ENCODE results near the gene UNC5C.
"Not testable (repeated sequence)": the region's sequence is repeated elsewhere in the genome, so short reads cannot be mapped to it uniquely, and the experiment has no call there.

UNC5C gene

GRCh38 chr4:95209927-95210326, 338.8 kb downstream of the UNC5C start:
- no peak for DNase-seq

- no peak for DNase-seq
These were observed 343.9 kb downstream of the UNC5C start for GRCh38 chr4:95204873-95205272.

DNA sequence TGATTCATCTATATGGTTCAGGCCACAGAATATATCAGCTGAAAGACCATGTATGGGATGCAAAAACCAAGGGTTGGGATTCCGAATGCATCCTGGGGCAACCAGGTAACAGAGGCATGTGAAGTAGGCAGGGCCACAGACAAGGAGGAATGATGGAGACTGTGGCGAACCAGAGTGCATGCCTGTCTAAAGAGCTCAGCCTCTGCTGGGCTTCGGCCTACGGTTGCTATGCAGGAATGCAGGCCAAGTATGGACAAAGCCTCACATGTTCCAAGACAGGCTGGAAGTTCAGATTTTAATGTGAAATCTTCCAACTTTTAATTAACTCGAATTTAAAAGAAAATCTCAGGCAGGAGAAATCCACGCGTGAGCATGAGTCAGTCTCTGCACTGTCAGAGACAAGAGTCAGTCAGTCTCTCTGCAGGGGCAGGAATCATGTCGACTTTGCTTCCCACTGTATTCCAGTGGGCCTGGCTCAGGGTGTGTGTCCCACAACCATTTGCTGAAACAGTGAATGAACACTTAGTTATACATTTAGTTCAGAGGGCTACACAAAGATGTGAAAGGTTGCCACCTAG, 344.4 kb downstream of the UNC5C start:
- no peak for DNase-seq

DNA sequence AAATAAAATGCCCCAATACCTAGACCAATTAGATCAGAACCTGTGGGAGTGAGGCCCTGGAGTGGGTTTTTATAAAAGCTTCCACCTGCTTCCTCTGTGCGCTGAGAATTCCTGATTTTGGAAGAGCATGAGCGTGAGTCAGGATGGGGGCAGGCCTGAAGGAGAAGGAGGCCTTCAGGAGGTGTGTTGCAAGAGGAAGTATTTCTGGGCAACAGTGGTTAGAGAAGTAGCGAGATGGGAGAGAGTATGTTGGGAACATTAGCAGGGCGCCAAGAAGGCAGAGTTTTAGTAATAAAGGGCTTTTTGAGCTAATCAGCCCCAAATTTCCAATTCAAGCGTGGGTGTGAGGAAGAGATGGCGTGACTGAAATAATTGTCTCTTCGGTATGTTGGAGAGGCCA, 349.8 kb downstream of the UNC5C start:
- DNase-seq: no peak

DNA sequence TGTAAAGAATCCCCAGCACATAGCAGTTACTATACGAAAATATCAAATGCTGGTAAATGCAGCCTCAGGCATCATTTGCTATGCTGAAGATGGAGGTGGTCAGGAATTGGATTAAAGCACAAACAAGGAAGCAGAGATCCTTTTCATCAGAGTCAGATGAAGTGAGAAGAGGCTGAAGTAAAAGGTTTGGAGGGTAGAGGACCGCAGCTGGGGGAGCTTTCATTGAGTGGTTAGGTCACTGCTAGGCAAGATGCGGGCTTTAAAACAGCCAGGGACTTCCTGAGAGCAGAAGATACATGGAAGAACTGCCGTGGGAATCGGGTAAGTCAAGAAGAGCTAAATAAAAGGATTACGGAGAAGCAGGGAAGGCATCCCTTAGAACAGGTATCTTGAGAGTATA, 351.4 kb downstream of the UNC5C start:
- DNase-seq: no peak

DNA sequence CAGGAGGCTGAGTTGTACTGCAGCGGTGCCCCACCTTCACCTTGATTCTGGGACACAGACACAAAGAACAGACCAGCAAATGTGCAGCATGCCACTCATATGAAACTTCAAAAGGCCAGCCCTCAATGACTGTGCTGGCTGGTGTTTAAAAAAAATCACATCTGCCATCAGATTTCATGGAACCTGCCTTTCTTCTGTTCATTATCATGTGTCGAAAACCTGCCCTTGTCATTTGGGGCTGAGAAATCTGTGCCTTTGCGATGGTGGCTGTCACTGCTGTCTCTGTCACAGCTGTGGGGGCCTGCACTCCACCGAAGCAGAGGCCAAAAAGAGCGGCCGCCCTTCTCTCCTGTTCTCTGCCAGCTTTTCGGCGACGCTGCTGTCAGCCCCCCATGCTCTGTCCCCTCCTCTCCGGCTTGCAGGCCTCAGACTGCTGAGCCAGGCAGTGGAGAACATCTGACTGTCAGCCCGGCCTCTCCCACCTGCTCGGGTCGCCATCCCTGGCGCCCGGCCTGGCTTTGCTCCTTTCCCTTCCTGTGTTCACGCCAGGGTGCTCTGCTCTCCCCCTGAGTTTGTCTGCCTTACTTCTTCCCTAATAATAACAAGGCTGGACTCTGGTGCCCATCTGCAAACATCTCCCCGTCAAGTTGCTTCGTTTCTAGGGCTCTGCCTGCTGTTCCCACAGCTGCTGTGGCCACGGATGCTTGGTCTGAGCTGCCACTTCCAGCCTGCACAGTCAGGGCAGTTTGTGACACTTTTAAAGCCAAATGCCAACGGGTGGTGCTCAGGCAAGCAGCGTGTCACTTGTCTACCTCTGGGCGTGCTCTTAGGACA, 355.2 kb downstream of the UNC5C start:
- no peak for DNase-seq

DNA sequence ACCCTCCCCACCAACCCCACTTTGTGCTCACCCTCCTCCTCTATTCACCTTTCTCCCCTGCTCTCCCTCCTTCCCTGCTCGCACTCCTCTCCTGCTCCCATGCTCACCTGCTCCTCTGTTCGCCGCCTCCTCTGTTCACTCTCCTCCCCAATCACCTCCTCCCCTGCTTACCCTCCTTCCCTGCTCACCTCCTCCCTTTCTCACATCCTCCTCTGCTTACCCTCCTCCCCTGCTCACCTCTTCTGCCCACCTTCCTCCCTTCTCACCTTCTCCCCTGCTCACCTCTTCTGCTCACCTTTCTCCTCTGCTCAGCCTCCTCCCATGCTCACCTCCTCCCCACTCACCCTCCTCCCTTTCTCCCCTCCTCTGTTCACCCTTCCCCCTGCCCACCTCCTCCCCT, 357.2 kb downstream of the UNC5C start:
- DNase-seq: no peak

- DNase-seq: no peak
These were observed 357.9 kb downstream of the UNC5C start for GRCh38 chr4:95190751-95191436.

DNA sequence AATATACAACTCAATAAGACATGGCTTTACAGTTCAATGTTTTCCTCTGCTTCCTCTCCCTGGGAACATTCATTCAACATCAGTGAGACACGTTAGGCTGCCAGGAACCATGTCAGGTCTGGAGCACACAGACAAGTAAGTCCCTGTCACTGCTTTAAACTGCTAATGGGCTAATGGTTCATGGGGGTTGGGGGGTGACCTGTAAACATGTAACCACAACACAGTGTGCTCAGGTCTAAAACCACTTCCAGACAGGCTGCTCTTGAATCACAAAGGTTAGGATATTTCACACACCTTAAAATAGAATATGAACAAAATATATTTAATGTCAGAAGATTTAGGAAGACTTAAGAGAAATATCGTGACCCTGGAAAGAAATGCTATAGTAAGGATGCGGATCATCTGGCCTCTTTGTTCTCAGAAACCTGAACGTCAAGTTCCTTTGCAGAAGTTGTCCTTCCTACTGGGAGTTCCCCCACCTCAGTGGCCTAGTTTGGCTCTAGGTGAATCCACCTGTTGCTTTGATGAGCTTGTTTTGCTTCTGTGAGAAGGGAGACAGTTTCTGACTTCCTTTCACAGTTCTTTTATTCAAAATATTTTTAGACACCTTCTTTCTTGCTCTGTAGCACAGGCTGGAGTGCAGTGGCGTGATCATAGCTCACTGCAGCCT, 359.9 kb downstream of the UNC5C start:
- no peak for DNase-seq

GRCh38 chr4:95186666-95187065, 362.1 kb downstream of the UNC5C start:
- no peak for DNase-seq

GRCh38 chr4:95183656-95184408, 364.9 kb downstream of the UNC5C start:
- no peak for DNase-seq

GRCh38 chr4:95181996-95182306, 366.8 kb downstream of the UNC5C start:
- no peak for DNase-seq

DNA sequence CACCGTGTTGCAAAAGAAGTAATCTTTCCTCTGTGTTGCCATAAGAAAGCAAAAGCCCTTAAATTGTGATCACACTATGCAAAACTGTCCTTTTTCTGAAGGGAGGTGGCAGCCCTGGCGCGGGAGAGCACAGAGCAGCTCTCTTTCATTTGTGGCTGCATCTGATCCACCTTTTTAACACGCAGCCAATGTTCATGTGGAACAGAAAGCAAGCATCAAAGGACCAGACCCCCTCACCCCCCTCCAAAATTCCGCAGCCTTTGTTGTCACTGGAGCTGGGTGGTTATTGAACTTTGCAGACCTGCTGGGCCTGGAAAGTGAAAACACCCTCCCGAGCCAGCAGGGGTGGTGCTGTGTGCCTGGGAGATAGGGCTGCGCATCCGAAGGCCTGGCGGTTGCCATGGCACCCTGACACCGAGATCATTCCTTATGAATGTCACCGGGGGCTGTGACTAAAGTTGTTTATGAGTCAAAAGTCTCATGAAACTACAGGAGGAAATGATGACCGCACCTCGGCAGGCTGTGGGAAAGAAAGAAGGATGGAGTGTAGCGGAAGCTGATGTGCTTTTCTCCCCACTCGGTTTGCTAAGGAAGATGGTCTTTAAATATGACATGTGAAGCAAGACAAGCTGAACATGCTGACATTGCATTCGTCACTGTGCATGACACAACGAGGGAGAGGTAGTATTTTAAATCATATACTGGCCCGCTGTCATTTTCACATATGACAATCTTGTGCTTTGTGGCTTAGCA, 367.4 kb downstream of the UNC5C start:
- no peak for DNase-seq

DNA sequence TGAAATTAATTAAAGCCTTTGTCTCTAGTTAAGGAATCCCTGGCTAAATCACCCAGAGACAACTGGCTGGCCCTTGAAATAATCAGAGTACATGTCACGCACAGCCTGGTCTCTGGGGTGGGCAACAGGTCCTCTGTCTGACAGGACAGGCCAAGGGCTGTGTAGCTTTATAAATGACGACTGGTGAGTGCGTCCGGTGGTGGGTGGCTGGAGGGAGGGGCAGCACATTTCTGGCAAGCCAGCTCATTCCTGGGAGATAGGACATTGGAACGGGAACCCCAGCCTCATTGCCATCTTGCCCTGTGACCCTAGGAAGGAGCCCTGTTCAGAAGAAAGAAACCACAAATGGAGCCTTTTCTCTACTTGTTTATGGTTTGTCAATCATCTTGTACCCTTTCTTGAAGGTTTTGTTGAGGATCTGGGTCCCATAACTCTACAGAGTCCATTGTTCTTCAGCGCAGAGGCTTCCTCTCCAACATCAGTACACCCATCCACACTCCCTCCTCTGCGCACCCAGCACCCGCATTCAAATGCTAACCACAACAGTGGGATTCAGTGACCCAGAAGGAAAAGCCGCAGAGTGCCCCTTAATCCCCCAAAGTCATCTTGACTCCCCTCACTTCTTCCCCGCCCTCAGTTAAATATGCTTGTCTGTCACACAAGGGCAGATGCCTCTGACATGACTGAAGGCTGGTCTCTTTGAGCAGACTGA, 368.1 kb downstream of the UNC5C start:
- DNase-seq: no peak

DNA sequence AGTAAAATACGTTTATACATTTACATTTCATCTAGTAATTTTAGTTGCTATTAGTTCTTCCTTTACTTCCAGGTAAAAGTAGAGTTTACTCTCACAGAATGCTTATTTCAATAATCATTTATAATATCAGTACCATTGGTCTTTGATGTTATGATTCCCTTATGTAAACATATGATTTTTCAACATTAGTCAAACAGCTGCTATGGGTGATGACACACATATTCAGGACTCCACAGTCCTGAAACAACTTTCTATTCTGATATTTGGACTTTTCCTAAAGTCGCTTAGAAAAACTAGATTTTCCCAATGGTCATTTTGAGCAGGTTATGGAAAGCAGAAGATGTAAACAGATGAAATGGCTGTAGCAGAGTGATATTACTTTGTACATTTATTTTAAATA, 369.8 kb downstream of the UNC5C start:
- no peak for DNase-seq

- not testable (repeated sequence) for DNase-seq
These were observed 377.4 kb downstream of the UNC5C start for GRCh38 chr4:95171377-95171776.

DNA sequence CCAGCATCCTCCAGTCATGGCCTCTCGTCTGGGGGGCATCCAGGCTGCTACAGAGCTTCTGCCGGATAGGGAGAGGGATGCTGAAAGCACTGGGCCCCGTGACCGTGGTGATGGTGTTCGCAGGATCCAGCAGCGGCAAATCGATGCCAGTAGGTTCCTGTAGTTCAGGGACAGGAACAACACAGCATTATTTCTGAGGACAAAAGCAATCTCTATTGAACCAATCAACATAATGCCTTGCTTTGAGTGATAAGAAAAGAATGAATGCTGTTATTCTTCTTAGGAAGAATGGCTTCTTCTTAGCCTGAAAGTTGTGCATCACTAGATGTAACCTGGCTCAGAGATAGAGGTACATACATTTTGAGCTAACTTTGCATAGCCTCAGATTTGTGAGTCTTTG, 378.6 kb downstream of the UNC5C start:
- DNase-seq: no peak

DNA sequence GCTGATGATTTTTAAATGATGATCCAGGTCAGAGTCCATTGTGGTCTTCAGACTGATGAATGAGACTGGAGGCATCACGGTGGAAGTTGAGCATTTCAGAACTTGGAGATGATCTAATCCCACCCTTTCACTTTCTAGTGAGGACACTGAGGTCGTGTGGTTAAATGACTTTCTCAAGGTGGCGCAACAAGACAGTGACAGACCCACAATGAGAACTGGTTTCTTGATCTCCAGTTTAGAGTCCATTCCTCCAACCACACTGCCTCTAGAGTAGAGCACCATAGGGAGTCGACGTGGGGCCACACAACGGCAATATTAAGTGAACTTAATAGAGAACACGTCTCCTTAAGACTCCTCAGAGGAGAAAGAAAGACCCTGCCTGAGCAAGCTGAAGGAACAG, 381.0 kb downstream of the UNC5C start:
- no peak for DNase-seq

- DNase-seq: peak; percentile 1
These were observed 382.7 kb downstream of the UNC5C start for GRCh38 chr4:95165926-95166524.

DNA sequence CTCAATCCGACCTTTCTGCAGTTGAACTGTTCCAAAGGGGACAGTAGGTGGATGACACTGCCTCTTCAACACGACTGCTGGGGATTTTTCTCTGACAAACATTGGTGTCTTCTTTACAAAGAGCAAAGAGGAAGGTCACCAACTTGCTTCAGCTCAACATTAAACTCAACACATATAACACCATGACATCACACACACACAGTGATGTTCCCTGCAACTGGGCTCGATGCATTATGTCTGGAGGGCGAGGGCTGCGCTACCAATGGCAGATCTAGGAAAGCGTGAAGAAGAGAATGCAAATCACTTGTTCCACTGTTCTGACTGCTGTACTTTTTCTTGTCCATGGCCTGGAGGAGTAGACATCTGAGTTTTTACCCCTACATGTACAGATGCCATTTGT, 385.9 kb downstream of the UNC5C start:
- DNase-seq: no peak

GRCh38 chr4:95161781-95162469, 386.8 kb downstream of the UNC5C start:
- no peak for DNase-seq

All from GF-D8 (cell line).